Suppressor macrophage treated with lipopolysaccharide for 1 hour (primary cell): ENCODE results near the gene MUTYH.
"Not testable (repeated sequence)": the region's sequence is repeated elsewhere in the genome, so short reads cannot be mapped to it uniquely, and the experiment has no call there.

Experiments used
- DNase-seq, 3 donors: peaks; one replicate each; pipeline ENCODE4 v3.0.0-alpha.2; 2020 to 2022

Gene MUTYH

DNA sequence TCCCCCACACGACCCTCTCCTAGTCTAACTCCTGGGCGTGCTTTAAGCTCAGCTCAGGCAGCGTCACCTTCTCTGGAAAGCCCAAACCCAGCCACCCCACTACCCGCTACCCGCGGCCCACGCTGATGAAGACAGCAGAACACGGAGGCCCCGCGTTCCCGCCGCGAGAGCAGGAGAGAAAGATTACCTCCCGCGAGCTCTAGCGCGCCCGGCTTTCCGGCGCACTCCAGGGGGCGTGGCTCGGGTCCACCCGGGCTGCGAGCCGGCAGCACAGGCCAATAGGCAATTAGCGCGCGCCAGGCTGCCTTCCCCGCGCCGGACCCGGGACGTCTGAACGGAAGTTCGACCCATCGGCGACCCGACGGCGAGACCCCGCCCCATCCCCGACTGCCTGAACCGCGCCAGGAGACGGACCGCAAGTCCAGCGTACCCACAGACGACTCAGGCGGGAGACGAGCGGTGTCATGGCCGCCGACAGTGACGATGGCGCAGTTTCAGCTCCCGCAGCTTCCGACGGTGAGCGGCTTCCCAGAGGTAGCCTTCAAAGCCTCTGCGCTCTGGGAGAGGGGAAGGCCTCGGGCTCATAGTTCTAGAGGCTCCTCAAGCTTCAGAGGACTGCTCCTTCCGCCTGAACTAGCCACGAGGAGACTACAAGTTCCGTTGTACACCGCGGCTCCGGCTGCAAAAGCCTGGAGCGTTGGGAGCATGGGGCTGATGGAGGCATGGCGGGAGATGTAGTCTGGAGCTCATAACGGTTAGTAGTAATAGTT lies at the start of gene MUTYH, which contains the start of gene TOE1:
Gene MUTYH, minus strand, starts transcription at position 652 of the 770 bp plus-strand sequence. CDS start 5,935 bp downstream, outside the sequence.
Gene TOE1, plus strand, starts transcription at position 382 of the 770 bp plus-strand sequence. Its CDS starts 83 bp downstream, at position 465.
- peak; percentile 89 to 96 (median 95) for DNase-seq

DNA sequence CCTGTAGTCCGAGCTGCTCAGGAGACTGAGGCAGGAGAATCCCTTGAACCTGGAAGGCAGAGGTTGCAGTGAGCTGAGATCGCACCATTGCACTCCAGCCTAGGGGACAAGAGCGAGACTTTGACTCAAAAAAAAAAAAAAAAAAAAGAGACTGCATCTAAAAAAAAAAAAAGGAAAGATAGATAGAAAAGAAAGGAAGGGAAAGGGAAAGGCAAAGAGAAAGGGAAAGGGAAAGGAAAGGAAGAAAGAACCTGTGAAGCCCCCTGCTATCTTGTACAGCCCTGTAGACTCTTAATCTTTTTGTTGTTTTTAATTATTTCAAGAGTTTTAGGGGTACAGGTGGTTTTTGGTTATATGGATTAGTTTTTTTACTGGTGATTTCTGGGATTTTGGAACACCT lies 46.0 kb upstream of the MUTYH start:
- no peak for DNase-seq

DNA sequence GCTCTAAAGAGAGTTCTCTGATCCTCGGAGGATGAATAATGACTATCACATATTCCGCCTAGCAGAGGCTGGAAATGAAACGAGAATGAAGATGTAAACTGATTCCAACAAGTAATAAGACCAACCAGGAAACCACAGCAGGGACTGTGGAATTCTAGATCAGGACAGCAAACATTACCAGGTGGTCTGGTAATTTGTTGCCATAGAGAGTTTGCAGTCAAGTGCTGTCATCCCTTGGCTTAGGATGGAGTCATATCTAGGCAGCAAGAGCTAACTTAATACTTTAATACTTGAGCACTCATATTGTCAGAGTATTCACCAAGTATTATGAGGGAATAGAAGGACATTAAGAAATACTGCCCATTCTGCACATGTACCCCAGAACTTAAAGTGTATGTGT lies 45.1 kb upstream of the MUTYH start:
- DNase-seq, result no peak

DNA sequence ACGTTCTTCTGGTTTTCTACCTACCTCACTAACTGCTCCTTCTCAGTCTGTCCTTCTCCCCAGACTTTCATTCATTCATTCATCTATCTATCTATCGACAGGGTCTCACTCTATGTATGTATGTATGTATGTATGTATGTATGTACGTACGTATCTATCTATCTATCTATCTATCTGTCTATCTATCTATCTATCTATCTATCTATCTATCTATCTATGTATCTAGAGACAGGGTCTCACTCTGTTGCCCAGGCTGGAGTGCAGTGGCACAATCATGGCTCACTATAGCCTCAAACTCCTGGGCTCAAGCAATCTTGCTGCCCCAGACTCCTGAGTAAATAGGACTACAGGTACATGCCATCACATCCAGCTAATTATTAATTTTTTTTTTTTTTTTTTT lies 44.0 kb upstream of the MUTYH start:
- not testable (repeated sequence) for DNase-seq

DNA sequence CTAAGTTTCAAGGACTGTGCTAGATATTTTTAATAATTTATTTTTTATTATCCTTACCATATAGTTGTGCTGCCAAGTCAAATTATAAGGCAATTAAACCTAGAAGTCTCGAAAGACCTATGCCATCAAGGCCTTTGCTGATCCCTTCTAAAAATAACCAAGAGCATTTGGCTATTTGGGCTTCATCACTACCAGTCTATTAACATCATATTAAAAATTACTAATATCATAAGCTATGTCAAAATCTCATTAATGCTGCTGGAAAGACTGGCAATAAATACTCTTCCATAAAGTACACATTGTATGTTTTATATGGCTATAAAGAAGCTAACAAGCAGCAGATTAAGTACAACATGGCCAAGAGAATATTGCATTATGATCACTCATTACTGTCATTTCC lies 43.0 kb upstream of the MUTYH start:
- DNase-seq, result no peak

DNA sequence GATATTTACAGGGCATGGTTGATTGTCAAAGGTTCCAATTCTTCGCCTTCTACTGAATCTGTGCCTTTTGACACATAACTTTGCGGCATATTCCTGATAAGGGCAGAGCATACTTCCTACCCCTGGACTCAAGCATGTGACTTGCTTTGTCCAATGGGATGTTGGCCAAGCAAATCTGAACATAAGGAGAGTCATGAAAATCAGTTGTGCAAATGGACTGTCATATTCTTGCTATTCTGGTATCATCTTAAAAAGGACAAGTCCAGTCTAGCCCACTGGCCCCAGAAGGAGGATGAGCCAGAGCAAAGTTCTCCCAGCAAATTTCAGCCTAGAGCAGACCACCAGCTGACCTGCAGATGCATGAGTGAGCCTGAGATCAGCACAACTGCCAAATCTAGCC lies 41.0 kb upstream of the MUTYH start:
- DNase-seq, result no peak

DNA sequence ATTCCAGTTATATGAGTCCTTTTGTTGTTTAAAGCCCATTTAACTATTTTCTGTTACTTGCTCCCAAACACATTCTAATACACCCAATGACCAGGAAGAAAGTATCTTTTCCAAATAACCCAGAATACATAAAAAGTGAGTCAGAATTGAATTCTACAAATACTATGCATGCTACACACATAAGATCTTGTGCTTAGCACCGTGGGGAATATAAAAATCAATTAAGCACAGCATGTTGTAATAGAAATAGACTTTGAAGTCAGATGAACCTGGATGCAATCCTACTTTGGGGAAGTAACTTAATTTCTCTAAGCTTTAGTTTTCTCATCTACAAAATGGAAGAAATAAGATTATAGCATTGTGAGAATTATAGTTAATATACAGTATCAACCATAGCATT lies 40.5 kb upstream of the MUTYH start:
- no peak for DNase-seq

DNA sequence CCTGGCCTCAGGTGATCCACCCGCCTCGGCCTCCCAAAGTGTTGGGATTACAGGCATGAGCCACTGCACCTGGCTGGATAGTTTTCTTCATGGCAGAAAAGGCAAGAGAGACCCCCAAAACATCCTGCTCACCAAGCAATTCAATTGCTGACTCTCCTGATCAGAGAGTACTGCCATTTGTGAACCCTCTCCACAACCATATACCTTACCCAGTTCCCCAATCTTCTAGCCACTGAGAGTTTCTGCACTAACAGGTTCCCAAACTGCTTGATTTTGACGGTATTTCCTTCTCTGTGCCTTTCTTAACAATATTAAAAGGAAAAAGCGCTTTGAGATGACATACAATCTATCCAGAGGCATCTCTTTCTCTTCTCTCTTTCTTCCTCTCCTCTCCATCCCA lies 39.9 kb upstream of the MUTYH start:
- no peak for DNase-seq

DNA sequence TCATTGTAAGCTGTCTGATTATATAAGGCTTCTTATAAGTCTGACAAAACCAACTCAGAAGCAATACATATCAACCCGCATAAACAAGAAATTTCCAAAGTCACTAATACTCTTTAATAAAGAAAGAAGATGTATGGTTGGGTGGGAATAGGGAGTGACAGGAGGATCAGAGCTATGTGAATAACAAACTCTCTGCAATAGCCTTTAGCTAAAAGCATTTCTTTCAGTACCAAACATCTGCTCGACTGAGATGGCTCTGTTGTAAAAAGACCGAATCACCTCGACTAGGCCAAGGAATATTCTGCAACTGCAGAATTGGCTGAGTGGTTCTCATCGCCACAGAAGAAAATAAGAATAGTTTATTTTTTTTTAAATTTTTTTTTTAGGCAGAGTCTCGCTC lies 39.3 kb upstream of the MUTYH start:
- DNase-seq, result no peak

DNA sequence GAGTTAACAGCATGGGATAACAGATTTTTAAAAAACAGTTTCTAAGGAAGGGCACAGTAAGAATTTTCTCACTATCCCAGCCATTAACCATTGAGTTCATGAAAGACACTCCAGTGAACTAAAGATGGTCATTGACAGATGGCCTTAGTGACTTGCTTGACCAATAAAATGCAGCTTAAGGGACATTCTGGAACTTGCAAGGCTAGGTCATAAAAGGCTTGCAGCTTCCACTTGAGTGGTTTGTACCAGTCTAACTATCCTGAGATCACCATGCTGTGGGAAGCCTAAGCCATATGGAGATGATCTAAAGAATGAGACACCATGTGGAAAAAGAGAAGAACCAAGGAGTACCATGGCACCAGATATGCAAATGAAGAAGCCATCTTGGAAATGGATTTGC lies 37.9 kb upstream of the MUTYH start:
- DNase-seq, result no peak

DNA sequence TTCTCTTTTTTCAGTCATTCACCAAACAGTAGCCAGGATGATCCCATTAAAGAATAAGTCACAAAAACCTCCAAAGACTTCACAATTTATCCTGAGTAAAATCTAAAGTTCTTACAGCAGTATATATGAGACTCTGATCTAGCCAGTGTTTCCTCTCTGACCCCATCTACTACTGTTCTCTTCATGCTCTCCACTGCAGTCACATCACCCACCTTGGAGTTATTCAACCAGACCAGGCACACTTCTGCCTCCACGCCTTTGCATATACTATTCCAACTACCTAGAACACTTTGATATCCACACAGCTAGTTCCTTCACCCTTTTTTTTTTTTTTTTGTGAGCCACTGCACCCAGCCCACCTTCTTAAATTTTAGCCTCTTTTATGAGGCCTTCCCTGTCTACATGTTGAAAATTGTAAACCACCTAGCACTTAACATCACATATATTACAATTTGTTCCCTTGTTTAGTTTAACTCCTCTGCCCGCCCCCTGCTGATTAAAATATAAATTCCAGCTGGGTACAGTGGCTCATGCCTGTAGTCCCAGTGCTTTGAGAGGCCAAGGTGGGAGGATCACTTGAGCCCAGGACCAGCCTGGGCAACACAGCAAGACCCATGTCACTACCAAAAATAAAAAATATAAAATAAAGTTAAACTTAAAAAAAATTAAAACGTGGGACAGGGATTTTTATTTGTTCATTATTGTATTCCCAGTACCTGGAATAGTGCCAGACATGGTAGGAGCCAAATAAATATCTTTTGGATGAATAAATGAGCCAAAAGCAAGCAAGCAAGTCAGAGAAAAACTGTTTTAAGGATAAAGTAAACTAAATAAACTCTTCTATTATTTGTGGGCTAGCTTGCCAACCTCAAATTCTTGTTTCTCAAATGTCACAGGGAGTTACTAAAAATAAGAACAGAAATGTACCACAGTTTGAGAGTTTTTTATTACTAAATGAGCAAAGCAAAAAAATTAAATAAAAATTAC lies 35.2 kb upstream of the MUTYH start:
- DNase-seq, result no peak

DNA sequence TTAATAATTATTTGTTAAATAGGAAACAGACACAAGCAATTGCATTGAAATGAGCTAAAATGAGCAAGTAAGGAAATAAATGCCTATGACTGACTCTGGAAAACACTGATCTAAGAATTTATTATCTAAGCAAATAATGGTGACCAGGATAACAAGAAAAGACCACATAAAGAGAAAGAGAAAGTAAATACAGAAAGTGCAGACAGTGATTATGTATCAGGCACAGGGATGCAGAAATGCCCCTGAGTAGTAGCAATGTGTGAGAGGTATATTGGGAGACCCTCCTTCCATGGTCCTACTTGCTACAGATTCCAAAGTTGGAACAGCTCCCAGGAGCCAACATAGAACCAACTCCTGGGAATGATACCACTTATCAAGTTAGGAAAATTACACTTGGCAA lies 33.3 kb upstream of the MUTYH start:
- no peak for DNase-seq

DNA sequence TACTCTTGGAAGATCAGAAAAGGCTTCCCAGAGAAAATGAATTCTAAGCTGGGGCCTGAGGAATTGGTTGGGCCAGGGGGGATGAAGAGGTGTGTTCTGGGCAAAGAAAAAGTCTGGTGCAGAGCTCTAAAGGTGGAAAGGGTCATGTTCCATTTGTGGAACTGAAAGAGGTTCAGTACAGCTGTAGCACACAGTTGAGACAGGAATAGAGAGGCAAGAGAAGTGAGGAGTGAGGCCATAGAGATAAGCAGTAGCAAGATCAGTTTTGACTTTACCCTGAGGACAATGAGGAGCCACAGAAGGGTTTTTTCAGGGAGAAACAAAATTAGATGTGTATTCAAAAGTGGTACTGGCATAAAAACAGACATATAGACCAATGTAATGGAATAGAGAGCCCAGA lies 30.3 kb upstream of the MUTYH start:
- DNase-seq, result no peak

DNA sequence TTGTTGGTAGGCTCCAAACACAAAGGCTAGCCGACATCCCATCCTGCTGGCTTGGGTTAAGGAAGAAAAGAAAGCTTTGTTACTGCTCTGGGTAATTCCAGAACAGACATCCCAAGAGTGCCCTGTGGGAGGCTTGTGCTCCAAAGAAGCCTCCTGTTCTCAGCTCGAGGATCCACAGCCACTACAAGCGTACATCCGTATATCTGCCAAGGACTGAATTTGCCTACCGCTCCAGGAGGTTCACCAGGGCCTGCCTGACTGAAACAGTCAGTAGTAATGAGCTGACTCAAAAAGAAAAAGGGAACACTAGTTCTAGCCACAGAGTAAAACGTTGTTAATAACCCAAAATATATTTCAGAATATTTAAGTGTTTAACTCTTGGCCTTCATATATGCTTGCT lies 24.8 kb upstream of the MUTYH start:
- DNase-seq, result no peak

DNA sequence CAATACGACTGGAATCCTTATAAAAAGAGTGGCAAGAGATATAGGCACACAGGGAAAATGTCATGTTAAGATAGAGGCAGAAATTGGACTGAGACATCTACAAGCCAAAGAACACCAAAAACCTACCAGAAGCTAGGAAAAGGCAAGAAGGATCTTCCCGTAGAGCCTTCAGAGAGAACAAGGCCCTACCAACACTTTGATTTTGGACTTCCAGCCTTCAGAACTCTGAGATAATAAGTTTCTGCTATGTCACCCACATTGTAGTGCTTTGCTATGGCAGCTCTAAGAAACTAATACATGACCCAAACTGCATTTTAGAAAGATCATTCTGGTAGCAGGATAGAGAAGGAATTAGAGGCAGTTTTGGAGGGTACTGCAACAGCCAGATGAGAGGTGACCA lies 24.1 kb upstream of the MUTYH start:
- DNase-seq, result no peak

DNA sequence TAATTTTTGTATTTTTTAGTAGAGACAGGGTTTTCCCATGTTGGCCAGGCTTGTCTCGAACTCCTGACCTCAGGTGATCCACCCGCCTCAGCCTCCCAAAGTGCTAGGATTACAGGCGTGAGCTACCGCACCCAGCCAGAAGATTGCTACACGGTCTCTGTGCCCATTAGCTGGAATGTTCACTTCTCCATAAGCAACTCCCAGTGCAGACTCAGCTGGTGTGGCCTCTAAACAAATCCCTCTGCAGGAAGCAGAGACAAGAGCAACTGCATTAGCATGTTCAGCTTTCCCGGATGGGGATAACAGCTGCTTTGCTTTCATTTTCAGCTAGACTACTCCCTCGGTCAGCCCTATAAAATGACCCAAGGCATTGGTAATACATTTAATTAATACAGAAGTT lies 20.7 kb upstream of the MUTYH start:
- peak; percentile 47 to 60 (median 58) for DNase-seq

DNA sequence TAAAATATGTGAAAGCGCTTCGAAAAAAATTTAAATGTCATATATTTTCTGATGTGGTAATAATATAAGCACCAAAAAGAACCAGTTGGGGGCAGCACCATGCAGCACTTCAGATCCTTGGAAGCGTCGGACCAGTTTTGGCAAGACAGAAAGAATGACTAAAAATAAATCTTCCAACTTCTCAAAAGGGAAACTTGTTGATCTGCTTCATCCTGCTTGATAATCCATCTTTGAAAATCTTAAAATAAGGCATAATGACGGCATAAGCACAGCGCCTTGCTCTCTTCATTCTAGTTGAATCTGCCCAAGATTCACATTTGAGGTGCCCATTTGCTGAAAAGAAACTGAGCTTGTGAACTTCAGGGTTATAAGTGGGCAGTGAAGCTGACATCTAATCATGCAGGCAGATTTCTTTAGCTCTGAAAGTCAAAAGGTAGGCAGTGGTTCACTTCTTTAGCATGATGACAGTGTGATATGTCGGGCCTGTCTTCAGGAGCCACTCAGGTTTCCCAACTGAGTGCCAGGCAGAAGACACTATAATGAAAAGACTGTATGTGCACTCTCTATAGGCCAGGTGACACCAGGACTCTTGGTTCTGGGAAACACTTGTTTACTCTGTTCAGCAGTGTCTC lies 19.8 kb upstream of the MUTYH start:
- DNase-seq, result peak; percentile 80 to 85 (median 81)

DNA sequence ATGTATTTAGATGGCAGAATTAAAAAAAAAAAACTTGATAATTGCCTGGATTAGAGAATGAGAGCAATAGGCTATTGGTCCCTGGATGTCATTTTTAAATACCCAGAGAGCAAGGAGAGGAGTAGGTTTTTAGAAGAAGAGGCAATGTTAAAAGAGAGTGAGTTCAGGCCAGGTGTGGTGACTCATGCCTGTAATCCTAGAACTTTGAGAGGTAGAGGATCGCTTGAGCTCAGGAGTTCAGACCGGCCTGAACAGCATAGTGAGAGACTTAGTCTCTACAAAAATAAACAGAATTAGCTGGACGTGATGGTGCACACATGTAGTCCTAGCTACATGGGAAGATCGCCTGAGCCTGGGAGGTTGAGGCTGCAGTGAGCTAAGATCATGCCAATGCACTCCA lies 15.9 kb upstream of the MUTYH start:
- DNase-seq, result no peak

DNA sequence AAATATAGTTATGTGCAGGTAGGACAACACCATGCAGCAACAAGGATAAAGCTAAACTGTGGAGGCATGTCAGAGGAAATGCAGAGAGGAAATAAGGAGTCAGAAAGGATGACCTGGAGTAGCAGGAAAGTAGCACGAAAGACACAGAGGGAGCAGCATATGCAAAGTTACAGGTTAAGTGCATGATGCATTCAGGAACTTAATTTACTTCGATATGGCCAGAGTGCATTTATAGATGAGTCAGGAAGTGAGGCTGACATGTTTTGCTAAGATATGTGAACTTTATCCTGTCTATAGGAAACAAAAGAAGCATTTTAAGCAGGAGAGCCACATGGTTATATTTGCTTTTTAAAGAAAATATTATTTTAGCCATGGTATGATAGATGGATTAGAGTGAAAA lies 15.4 kb upstream of the MUTYH start:
- no peak for DNase-seq

DNA sequence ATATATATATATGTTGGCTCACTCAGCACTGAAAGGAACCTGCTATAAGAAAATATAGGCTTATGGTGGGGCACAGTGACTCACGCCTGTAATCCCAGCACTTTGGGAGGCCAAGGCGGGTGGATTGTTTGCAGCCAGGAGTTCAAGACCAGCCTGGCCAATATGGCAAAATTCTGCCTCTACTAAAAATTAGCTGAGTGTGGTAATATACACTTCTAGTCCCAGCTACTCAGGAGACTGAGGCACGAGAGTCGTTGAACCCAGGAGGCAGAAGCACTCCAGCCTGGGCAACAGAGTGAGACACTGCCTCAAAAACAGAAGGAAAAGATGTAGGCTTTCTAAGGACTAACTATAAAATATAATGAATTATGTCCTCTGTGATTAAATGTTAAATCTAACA lies 14.6 kb upstream of the MUTYH start:
- no peak for DNase-seq

DNA sequence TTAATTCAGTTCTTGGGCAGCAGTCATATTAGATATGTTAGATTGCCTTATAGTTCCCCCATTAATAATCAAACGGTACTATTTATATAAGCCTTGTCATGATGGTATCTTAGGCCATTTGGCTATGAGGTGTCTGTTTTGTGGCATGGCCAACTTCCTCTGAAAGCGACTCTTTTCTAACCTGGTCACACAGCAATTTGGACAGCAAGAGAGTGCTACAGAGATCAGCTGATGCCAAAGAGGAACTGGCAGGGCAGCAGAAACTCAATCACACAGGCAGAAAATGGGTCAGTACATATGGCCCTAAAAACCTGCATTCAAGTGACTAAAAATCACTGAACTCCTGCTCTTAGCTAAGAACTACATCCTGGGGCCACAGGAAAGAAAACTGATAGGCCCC lies 13.4 kb upstream of the MUTYH start:
- peak in 1 of 3 donors; percentile 22 for DNase-seq

DNA sequence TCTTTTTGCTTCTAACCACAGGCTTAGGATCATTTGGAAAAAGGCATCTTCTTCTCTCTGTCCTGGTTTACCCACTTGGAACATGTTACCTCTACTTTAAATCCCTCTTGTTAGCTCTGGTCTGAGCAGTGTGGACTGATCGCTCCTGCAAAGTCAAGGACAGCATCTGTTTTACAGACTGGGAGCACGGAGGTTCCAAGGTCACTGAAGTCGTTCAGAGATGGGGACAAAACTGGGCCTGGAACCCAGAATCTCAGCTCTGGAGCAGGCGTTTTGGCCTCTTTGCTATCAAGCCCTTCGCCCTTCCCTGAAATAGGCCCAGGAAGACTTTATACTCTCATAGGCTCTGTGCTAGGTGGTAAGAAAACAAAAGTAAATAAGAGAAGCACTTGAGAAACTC lies 11.3 kb upstream of the MUTYH start:
- no peak for DNase-seq

DNA sequence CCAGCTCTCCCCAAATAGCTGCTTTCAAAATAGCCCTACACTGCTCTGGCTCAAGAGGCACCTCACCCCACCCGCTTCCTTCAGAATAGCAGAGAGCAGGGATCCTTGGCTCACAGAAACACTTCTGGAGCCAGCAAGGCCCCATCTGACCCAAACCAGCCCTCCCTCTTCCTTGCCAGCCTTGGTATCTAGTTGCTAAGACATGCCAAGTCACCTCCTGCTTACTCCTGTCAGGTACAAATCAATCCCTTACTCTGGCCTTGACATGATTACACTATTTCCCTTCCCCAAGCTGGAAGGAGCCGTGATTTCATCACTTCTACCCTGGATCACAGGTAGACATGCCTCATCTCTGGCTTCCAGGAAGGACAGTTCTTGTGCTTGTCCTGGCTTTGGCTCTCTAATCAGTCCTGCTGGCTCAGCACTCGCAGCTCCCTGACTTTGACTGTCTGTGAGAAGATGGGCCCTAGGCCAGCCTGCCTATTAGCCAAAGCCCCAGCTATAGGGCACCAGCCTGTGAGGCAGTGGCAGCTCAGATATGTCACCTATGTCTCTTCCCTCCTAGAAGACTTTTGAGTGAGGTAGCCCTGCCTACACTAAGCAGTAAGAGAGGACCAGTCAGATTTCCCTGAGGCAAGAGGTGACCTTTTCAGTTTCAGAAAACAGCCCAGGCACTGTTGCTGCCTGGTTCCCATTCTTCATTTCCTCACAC lies 8.9 kb upstream of the MUTYH start:
- DNase-seq, result no peak
